HG03378 (cell line): ENCODE measurements around the gene TM4SF20.
"Not testable (repeated sequence)": the region's sequence is repeated elsewhere in the genome, so short reads cannot be mapped to it uniquely, and the experiment has no call there.

ENCODE experiments used
- ATAC-seq: cut with Tn5 transposase; IDR thresholded peaks from one replicate; pipeline ENCODE4 v1.9.1; 2021; ENCODE audit warnings: mild to moderate bottlenecking, moderate library complexity; ENCODE audit not compliant: unreplicated experiment

The TM4SF20 gene

DNA sequence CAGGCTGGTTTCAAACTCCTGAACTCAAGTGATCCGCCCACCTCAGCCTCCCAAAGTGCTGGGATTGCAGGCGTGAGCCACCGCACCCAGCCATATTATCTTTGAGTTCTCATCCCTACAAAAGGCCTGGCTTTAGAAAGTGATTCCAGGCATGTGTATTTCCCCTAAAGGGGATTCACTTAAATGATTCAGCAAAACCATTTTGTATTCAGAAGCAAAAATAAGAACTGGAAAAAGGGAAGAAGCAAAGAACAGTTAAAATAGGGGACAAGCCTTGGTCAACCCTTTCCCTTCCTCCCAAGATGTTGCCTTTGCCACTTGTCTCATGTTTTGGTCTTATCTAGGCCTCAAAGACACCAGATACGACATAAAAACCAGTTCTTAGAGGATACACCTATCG is 10.5 kb downstream of the TM4SF20 start:
- no peak for ATAC-seq

- ATAC-seq, result no peak
These were observed 11.7 kb downstream of the TM4SF20 start for GRCh38 chr2:227367427-227367795.

DNA sequence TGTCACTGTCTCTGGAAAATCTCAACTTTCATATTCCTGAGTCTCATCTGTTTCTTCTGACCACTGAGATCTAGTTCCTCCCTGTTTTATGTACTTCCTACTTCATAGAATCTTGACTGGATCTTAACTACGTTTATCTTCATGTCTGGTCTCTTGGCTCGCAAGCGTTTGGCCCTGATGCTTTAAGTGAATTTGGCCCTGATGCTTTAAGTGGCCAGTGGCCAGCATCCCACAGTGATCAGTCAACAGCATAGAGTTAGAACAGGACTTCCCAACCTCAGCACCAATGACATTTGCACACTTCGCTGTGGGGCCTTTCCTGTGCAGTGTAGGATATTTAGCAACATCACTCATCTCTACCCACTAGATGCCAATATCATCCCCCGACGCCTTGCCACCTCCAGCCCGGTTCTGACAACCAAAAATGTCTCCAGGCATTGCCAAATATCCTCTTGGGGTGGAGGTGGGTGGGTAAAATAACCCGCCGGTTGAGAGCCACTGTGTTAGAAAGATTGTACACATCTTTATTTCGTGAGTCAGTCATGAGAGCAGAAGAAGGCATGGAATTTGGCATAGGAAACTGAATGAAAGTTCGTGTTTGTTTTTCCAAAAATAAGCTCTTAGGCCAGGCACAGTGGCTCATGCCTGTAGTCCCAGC is 12.2 kb downstream of the TM4SF20 start:
- ATAC-seq, result no peak

GRCh38 chr2:227365833-227366232 is 13.3 kb downstream of the TM4SF20 start:
- ATAC-seq, result no peak

DNA sequence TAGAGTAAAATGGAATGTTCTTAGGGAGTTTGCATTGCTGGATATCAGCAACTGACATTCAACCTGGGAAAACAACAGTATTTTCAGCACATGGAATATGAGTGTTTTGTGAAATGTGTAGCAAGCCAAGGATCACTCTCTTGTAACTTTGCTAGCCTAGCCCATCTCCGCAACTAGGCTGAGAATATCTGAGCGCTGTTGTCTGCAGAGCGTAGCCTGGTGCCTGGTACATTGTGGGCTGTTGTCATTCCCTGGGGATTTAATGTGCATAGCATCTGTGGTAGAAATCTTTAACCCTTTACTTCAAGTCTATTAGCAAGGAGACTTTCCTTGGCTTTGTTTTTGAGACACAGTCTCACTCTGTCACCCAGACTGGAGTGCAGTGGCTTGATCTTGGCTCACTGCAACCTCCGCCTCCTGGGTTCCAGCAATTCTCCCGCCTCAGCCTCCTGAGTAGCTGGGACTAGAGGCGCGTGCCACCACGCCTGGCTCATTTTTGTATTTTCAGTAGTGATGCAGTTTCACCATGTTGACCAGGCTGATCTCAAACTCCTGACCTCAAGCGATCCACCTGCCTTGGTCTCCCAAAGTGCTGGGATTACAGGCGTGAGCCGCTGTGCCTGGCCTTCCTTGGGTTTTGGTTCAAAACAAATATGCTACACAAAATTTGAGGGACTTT is 14.4 kb downstream of the TM4SF20 start:
- not testable (repeated sequence) for ATAC-seq

DNA sequence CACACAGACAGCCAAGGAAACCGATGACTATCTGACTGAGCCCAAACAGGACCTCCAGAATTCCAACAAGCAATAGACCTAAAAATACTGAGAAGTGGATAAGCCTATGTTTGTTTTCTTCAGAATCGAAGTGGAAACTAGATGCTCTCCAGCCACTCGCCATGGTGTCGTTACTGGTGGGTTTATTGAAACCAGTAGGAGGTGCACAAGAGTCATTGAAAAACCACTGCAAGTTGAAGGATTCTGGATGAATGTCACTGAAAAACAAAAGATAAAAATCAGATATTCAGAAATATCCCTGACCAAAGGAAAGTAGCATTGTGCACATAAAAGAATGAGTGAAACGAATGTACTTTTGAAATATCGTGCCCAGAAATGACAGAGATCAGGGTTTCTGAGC is 15.3 kb downstream of the TM4SF20 start:
- no peak for ATAC-seq

GRCh38 chr2:227360351-227360750 is 18.8 kb downstream of the TM4SF20 start:
- ATAC-seq, result no peak

GRCh38 chr2:227351639-227352038 is 27.5 kb downstream of the TM4SF20 start:
- peak; percentile 91 for ATAC-seq

- ATAC-seq, result no peak
These were observed 29.0 kb downstream of the TM4SF20 start for GRCh38 chr2:227349989-227350612.

DNA sequence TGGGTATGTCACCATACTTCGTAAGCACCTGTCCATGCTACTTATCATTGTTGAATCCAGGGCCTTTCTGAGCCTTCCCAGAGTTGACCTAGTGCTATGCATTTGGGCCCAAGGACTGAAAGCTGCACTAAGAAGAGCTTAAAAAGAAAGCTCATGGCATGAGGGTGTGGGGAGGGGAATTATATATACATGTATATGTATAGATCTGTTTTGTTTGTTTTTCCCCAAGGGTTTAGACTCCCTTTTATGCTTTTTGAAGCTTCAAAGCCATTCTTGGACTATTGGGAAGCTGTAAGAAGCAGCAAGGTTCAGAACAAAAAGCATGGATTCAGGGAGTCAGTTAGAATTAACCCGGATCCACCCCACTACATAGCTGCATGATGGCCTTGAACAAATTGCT is 30.8 kb downstream of the TM4SF20 start:
- no peak for ATAC-seq

DNA sequence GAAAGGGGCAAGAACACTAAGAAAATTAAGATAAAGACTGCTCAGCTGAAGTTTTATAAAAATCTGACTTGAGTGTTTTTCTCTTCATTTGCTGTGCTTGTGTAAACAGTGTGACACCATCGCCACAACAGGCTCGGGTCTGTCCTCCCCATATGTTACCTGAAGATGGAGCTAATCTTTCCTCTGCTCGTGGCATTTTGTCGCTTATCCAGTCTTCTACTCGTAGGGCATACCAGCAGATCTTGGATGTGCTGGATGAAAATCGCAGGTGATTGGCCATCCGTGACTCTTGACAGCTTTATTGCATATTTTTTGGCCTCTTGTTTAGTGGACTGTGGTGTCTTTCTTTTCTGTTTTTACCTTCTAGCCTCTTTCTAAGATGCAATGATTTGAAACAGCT is 32.0 kb downstream of the TM4SF20 start:
- no peak for ATAC-seq

GRCh38 chr2:227344231-227344630 is 34.9 kb downstream of the TM4SF20 start:
- ATAC-seq, result no peak

DNA sequence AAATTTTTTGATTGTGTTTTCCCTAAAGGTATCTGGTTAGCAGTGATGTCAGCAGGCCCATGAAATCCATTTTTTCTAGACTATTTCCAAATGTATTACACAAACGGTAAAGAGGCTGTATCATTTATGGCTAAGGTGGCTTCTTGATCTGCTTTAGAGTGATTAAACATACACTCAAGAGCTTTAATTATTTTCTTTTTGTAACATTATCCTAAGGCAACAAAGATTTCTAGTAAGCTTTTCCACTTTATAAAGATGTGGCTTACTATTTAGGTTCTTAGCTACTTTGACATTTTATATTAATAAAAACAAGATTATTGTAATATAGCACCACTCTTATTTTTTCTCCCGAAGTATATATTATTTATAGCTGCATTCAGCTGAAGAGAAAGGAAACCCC is 37.6 kb downstream of the TM4SF20 start:
- ATAC-seq, result no peak

DNA sequence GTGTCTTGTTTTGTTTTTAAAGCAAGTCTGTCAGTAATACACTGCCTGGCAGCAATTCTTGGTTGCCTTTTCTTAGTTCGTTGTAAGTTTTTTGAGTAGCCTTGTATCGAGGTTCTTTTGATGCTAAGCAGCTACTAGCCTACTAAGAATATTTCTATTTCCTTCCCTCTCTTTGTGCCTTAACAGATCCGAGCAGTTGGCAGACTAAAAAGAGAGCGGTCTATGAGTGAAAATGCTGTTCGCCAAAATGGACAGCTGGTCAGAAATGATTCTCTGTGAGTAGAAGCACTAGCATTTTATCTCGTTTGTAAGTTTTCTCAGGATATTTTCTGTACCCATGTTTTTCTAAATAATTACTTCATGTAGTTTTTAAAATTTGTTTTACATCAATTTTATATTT is 39.0 kb downstream of the TM4SF20 start:
- no peak for ATAC-seq

GRCh38 chr2:227339098-227339599 is 40.0 kb downstream of the TM4SF20 start:
- ATAC-seq, result no peak

GRCh38 chr2:227337442-227337841 is 41.7 kb downstream of the TM4SF20 start:
- no peak for ATAC-seq

GRCh38 chr2:227335713-227336112 is 43.4 kb downstream of the TM4SF20 start:
- no peak for ATAC-seq

GRCh38 chr2:227326783-227327182 is 52.3 kb downstream of the TM4SF20 start:
- ATAC-seq, result no peak

- ATAC-seq, result peak; percentile 8
These were observed 53.3 kb downstream of the TM4SF20 start for GRCh38 chr2:227325839-227326195.

DNA sequence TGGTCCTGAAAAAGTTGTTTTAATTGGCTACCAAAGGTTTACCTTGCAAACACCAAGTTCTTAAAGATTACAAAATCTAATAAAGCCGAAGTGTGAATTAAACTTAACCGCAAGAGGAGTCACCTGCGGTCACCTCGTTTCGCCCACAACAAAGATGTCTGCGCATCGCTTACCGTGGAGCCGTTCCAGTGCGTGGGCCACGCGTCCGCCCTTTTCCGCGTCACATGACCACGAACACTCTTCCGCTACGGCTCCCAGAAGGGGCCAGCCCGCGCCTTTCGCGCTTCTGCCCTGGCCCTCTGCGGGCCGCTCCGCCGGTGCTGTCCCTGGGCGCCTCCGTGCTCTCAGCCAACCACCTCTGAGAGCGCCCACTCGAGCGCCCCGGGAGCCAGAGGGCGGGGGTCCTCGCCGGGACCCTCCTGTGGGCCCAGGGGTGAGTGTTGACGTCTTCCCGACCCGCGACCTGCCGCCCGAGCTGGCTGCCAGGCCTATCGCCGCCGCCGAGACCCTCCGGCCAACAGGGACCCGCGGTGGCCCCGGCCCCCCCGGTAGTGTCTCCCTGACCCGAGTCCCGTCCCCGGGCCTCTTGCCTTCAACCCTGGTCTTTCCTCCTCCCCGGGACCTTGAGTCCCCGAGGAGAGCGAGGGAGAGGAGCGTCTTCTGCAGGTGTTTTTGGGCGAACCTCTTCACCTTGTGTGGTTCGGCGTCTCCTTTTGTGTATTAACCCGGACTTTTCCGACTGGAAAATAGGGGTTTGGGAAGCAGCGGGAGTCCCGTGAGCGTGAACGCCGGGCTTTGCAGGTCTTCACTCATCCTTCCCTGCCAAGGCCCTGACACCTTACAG is 53.9 kb downstream of the TM4SF20 start, which contains the start of gene MFF:
Gene MFF, plus strand, starts transcription at position 257 of the 844 bp plus-strand sequence. CDS start 5,415 bp downstream, outside the sequence.
- ATAC-seq, result peak; percentile 93

DNA sequence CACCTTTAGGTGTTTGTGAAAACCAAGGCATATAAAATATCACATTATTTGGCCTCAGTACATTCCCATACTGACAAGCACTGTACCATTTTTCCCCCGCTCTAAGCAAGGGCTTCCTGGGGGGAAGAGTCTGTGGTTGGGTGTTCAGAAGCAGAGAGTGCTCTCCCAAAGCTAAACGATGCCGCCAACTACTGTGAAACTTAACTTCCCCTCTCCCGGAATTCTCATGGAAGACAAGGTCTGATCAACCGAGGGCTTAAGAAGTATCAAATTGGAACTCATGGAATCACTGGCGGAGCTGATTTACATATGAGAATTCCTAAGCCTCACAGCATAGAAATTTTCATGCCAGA is 54.5 kb downstream of the TM4SF20 start:
- ATAC-seq, result peak; percentile 15
